RPMI7951 (cell line): ENCODE measurements around the gene TLR9. TPM values are rescaled to one million over a fixed set of nuclear protein-coding genes. Genes with fewer than 3 reads are reported as not detected.
"Not testable (repeated sequence)": the region's sequence is repeated elsewhere in the genome, so short reads cannot be mapped to it uniquely, and the experiment has no call there.

ENCODE experiments used
- DNase-seq: peaks from one replicate; pipeline ENCODE4 v3.0.0-alpha.2; 2012; ENCODE audit warnings: low read depth
- total RNA-seq: library from RNA; depleted of rRNA; stranded (reverse); fragments of >200 nt; shearing (Covaris generic); gene quantifications from 2 replicates; pipeline ENCODE4 v1.2.3, GENCODE V29; 2014; rRNA removed

TLR9 gene
- not detected in 2 replicates for total RNA-seq

- no peak for DNase-seq
Measured at GRCh38 chr3:52225452-52226228, at the start of gene TLR9. Gene TLR9 (minus strand): TSS chr3:52225645. CDS start chr3:52225529, 116 bp downstream.

- not testable (repeated sequence) for DNase-seq
Measured at GRCh38 chr3:52274781-52275180, 49.3 kb upstream of the TLR9 start.

- DNase-seq = no peak
Measured at GRCh38 chr3:52272831-52273230, 47.4 kb upstream of the TLR9 start.

- not testable (repeated sequence) for DNase-seq
Measured at GRCh38 chr3:52272172-52272571, 46.7 kb upstream of the TLR9 start.

- no peak for DNase-seq
Measured at GRCh38 chr3:52270252-52270754, 44.9 kb upstream of the TLR9 start.

GRCh38 chr3:52269776-52270175 lies 44.3 kb upstream of the TLR9 start:
- DNase-seq = no peak

- DNase-seq = no peak
Measured at GRCh38 chr3:52268036-52268435, 42.6 kb upstream of the TLR9 start.

GRCh38 chr3:52265387-52265786 lies 39.9 kb upstream of the TLR9 start:
- DNase-seq = no peak

GRCh38 chr3:52262447-52262846 lies 37.0 kb upstream of the TLR9 start:
- DNase-seq = no peak

- DNase-seq = no peak
Measured at GRCh38 chr3:52259448-52259847, 34.0 kb upstream of the TLR9 start.

- DNase-seq = no peak
Measured at GRCh38 chr3:52259035-52259434, 33.6 kb upstream of the TLR9 start.

GRCh38 chr3:52257911-52258310 lies 32.5 kb upstream of the TLR9 start:
- no peak for DNase-seq

- no peak for DNase-seq
Measured at GRCh38 chr3:52256622-52257021, 31.2 kb upstream of the TLR9 start.

- DNase-seq = no peak
Measured at GRCh38 chr3:52256159-52256558, 30.7 kb upstream of the TLR9 start.

- no peak for DNase-seq
Measured at GRCh38 chr3:52254608-52255007, 29.2 kb upstream of the TLR9 start.

GRCh38 chr3:52253314-52254304 lies 28.2 kb upstream of the TLR9 start:
- DNase-seq = peak; percentile 19

GRCh38 chr3:52250122-52250521 lies 24.7 kb upstream of the TLR9 start:
- no peak for DNase-seq

GRCh38 chr3:52249683-52250082 lies 24.2 kb upstream of the TLR9 start:
- no peak for DNase-seq

- DNase-seq = no peak
Measured at GRCh38 chr3:52248816-52249547, 23.5 kb upstream of the TLR9 start.

- DNase-seq = no peak
Measured at GRCh38 chr3:52248165-52248541, 22.7 kb upstream of the TLR9 start.

- DNase-seq = no peak
Measured at GRCh38 chr3:52247409-52248164, 22.1 kb upstream of the TLR9 start.
